H1 (cell line): Measurements from ENCODE around the gene SPATA32. TPM values are rescaled to one million over a fixed set of nuclear protein-coding genes. Genes with fewer than 3 reads are reported as not detected.

Experiments
- BCL11A ChIP-seq, 2 experiments: IDR thresholded peaks; one replicate each; pipeline ENCODE4 v1.6.1; 2011; ENCODE audit warnings: low read depth in 2 of 2, low read length in 2 of 2, mild to moderate bottlenecking in 2 of 2
- CREB1 ChIP-seq: IDR thresholded peaks from 2 replicates; pipeline ENCODE4 v1.6.1; 2012; ENCODE audit warnings: inconsistent platforms
- JUN ChIP-seq: IDR thresholded peaks from 2 replicates; pipeline ENCODE4 v1.6.1; 2011; ENCODE audit warnings: low read depth, mild to moderate bottlenecking, improper control_type of control experiment, low read length
- SAP30 ChIP-seq: fragments of 300-600 bp; sonication (generic); IDR thresholded peaks from 2 replicates; pipeline ENCODE4 v1.7.1; 2012; ENCODE audit warnings: low read length, moderate library complexity, mild to moderate bottlenecking, inconsistent platforms; ENCODE audit not compliant: insufficient read depth, insufficient replicate concordance
- polyA plus RNA-seq, 7 experiments: library from polyadenylated mRNA; depleted of rRNA in 3 of 7; stranded (reverse) in 5 of 7; unstranded in 2 of 7; fragments of >200 nt in 5 of 7; fragments of 200-250 nt in 2 of 7; gene quantifications; 1 replicate in 5 of 7; 2 replicates in 1 of 7; 4 replicates in 1 of 7; pipeline versions ENCODE4 v1.2.1 to v1.2.3, GENCODE V29; 2011 to 2013; ENCODE audit warnings: missing spikeins in 2 of 7, mixed read lengths in 2 of 7
- total RNA-seq: library from RNA; stranded (reverse); fragmentation: NEBNext Ultra II Directional; extraction: Animal tissue kit (Norgen Biotek cat#: 25700); gene quantifications from 2 replicates; pipeline ENCODE4 v1.2.1, GENCODE V29; 2021
- TF ChIP-seq, protein P1 (sequence below): fragments of 300-600 bp; sonication (generic); IDR thresholded peaks from 2 replicates; pipeline ENCODE4 v1.7.1; 2012; ENCODE audit warnings: low read length, moderate library complexity, mild to moderate bottlenecking, inconsistent platforms; ENCODE audit not compliant: insufficient replicate concordance

Gene SPATA32
- total and polyA plus RNA-seq, 2 of the 8 experiments (the other 6 are each of a cell fraction or from before 2014, with no cell fraction given) = 0.24 TPM; not detected in 1

- TF ChIP-seq, protein P1, sequence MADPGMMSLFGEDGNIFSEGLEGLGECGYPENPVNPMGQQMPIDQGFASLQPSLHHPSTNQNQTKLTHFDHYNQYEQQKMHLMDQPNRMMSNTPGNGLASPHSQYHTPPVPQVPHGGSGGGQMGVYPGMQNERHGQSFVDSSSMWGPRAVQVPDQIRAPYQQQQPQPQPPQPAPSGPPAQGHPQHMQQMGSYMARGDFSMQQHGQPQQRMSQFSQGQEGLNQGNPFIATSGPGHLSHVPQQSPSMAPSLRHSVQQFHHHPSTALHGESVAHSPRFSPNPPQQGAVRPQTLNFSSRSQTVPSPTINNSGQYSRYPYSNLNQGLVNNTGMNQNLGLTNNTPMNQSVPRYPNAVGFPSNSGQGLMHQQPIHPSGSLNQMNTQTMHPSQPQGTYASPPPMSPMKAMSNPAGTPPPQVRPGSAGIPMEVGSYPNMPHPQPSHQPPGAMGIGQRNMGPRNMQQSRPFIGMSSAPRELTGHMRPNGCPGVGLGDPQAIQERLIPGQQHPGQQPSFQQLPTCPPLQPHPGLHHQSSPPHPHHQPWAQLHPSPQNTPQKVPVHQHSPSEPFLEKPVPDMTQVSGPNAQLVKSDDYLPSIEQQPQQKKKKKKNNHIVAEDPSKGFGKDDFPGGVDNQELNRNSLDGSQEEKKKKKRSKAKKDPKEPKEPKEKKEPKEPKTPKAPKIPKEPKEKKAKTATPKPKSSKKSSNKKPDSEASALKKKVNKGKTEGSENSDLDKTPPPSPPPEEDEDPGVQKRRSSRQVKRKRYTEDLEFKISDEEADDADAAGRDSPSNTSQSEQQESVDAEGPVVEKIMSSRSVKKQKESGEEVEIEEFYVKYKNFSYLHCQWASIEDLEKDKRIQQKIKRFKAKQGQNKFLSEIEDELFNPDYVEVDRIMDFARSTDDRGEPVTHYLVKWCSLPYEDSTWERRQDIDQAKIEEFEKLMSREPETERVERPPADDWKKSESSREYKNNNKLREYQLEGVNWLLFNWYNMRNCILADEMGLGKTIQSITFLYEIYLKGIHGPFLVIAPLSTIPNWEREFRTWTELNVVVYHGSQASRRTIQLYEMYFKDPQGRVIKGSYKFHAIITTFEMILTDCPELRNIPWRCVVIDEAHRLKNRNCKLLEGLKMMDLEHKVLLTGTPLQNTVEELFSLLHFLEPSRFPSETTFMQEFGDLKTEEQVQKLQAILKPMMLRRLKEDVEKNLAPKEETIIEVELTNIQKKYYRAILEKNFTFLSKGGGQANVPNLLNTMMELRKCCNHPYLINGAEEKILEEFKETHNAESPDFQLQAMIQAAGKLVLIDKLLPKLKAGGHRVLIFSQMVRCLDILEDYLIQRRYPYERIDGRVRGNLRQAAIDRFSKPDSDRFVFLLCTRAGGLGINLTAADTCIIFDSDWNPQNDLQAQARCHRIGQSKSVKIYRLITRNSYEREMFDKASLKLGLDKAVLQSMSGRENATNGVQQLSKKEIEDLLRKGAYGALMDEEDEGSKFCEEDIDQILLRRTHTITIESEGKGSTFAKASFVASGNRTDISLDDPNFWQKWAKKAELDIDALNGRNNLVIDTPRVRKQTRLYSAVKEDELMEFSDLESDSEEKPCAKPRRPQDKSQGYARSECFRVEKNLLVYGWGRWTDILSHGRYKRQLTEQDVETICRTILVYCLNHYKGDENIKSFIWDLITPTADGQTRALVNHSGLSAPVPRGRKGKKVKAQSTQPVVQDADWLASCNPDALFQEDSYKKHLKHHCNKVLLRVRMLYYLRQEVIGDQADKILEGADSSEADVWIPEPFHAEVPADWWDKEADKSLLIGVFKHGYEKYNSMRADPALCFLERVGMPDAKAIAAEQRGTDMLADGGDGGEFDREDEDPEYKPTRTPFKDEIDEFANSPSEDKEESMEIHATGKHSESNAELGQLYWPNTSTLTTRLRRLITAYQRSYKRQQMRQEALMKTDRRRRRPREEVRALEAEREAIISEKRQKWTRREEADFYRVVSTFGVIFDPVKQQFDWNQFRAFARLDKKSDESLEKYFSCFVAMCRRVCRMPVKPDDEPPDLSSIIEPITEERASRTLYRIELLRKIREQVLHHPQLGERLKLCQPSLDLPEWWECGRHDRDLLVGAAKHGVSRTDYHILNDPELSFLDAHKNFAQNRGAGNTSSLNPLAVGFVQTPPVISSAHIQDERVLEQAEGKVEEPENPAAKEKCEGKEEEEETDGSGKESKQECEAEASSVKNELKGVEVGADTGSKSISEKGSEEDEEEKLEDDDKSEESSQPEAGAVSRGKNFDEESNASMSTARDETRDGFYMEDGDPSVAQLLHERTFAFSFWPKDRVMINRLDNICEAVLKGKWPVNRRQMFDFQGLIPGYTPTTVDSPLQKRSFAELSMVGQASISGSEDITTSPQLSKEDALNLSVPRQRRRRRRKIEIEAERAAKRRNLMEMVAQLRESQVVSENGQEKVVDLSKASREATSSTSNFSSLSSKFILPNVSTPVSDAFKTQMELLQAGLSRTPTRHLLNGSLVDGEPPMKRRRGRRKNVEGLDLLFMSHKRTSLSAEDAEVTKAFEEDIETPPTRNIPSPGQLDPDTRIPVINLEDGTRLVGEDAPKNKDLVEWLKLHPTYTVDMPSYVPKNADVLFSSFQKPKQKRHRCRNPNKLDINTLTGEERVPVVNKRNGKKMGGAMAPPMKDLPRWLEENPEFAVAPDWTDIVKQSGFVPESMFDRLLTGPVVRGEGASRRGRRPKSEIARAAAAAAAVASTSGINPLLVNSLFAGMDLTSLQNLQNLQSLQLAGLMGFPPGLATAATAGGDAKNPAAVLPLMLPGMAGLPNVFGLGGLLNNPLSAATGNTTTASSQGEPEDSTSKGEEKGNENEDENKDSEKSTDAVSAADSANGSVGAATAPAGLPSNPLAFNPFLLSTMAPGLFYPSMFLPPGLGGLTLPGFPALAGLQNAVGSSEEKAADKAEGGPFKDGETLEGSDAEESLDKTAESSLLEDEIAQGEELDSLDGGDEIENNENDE = no peak
- TF ChIP-seq BCL11A (IDR thresholded peaks at IDR 0.05; ENCODE audit: low read depth in 2 of 2, low read length in 2 of 2) (no peak), SAP30 (no peak), JUN (no peak), CREB1 (no peak)
Observed at GRCh38 chr17:45263477-45263860, 1.6 kb upstream of the SPATA32 start (continued).
